Measurements from ENCODE around the gene SDC3.

The SDC3 gene

DNA sequence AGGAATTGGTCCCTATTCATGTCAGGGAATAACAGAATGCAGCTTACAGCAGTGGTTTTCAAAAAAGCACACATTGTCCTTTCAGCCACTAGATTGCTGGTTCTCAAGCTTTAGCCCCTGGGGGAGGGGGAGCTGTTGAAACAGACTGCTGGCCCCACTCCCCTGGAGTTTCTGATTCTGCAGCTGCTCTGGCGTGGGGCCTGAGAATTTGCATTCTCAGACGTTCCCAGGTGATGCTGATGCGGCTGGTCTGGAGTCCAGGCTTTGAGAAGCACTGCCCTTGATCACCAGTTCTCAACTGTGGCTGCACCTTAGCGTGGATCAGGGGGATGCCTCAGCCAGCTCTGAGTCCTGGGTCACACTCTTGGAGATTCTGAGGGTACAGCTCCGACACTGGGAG is 88.3 kb downstream of the SDC3 start:
- TF ChIP-seq POLR2A (IDR thresholded peaks at IDR 0.05; ENCODE audit: low read length) (no peak), GATA1 (IDR thresholded peaks at IDR 0.05; ENCODE audit: low read depth, low read length) (no peak)
- no peak for DNase-seq

All from erythroblast (primary cell).